ENCODE measurements around the gene ESR1. TPM values are rescaled to one million over a fixed set of nuclear protein-coding genes. Genes with fewer than 3 reads are reported as not detected.
"Not testable (repeated sequence)": the region's sequence is repeated elsewhere in the genome, so short reads cannot be mapped to it uniquely, and the experiment has no call there.

The ESR1 gene
- total RNA-seq, 1 donor from 2014 or later: 0.05 TPM

DNA sequence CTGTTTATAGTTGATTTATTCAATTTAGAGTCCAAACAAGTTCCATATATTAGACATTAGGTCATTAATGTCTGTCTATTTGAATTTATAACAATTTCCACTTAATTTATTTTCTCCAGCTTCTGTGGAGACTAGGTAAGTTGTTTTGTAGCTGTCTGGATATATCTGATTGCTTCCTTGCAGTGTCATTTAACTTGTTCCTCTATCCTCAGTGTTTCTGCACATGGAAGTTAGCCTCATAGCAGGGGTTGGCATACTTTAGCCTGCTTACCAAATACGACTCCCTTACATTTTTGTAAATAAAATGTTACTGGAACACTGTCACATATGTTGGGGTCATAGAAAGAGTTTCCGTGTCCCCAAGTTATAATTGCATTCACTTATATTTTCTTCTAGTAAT is 216.1 kb downstream of the ESR1 start:
- no peak overlapping the region for H3K4me3 Mint-ChIP-seq (ENCODE audit: unreplicated experiment)
- Histone ChIP-seq H3K79me2 (ENCODE audit: insufficient read depth, low read length) (no peaks in the 10 kb centered on the region), H3K4me1 (ENCODE audit: insufficient read depth, low read length) (no peaks in the 10 kb centered on the region), H3K9ac (ENCODE audit: low read length) (no peak overlapping the region), H4K20me1 (ENCODE audit: insufficient read depth, low read length) (no peaks in the 10 kb centered on the region), H3K9me3 (ENCODE audit: insufficient read depth, low read depth, low read length) (no peaks in the 10 kb centered on the region), H3K27me3 (ENCODE audit: insufficient read depth, low read length) (no peaks in the 10 kb centered on the region), H3K36me3 (ENCODE audit: insufficient read depth, low read length) (no peaks in the 10 kb centered on the region), H3K4me3 (ENCODE audit: insufficient read depth, low read depth, low read length) (no peak overlapping the region), H3K27ac (ENCODE audit: low read depth, low read length) (no peak overlapping the region), H3K4me2 (ENCODE audit: low read length) (no peak overlapping the region), H2AFZ (ENCODE audit: low read depth, low read length) (no peak overlapping the region)
- peaks cover 4% of the 10 kb centered on the region for H3K9me3 Mint-ChIP-seq (ENCODE audit: unreplicated experiment)
- no peak for TF ChIP-seq EZH2 (IDR thresholded peaks at IDR 0.05; ENCODE audit: insufficient read depth, low read length)
- no peak for TF ChIP-seq CTCF (IDR thresholded peaks at IDR 0.05; ENCODE audit: insufficient read depth, low read depth, low read length)
- H3K4me1 Mint-ChIP-seq (ENCODE audit: low read depth, unreplicated experiment): no peaks in the 10 kb centered on the region
- no peak overlapping the region for H3K27ac Mint-ChIP-seq (ENCODE audit: unreplicated experiment)
- no peaks in the 10 kb centered on the region for H3K27me3 Mint-ChIP-seq (ENCODE audit: low read depth, unreplicated experiment)
- FAIRE-seq (no peak), DNase-seq (ENCODE audit: low read depth) (no peak)
- H3K36me3 Mint-ChIP-seq (ENCODE audit: low read depth, unreplicated experiment): no peaks in the 10 kb centered on the region

- Mint-ChIP-seq H3K36me3 (ENCODE audit: low read depth, unreplicated experiment) (no peaks in the 10 kb centered on the region), H3K9me3 (ENCODE audit: unreplicated experiment) (peaks cover 11% of the 10 kb centered on the region), H3K27ac (ENCODE audit: unreplicated experiment) (no peak overlapping the region), H3K27me3 (ENCODE audit: low read depth, unreplicated experiment) (peaks cover 2% of the 10 kb centered on the region), H3K4me1 (ENCODE audit: low read depth, unreplicated experiment) (no peaks in the 10 kb centered on the region), H3K4me3 (ENCODE audit: unreplicated experiment) (no peak overlapping the region)
- no peaks in the 10 kb centered on the region for H4K20me1 ChIP-seq (ENCODE audit: insufficient read depth, low read length)
- H2AFZ ChIP-seq (ENCODE audit: low read depth, low read length): no peak overlapping the region
- FAIRE-seq (no peak), DNase-seq (ENCODE audit: low read depth) (no peak)
- H3K9me3 ChIP-seq (ENCODE audit: insufficient read depth, low read depth, low read length): no peaks in the 10 kb centered on the region
- H3K9ac ChIP-seq (ENCODE audit: low read length): no peak overlapping the region
- TF ChIP-seq EZH2 (IDR thresholded peaks at IDR 0.05; ENCODE audit: insufficient read depth, low read length) (no peak), CTCF (IDR thresholded peaks at IDR 0.05; ENCODE audit: insufficient read depth, low read depth, low read length) (no peak)
- H3K79me2 ChIP-seq (ENCODE audit: insufficient read depth, low read length): no peaks in the 10 kb centered on the region
- no peak overlapping the region for H3K4me3 ChIP-seq (ENCODE audit: insufficient read depth, low read depth, low read length)
- no peak overlapping the region for H3K27ac ChIP-seq (ENCODE audit: low read depth, low read length)
- no peaks in the 10 kb centered on the region for H3K4me1 ChIP-seq (ENCODE audit: insufficient read depth, low read length)
- no peaks in the 10 kb centered on the region for H3K27me3 ChIP-seq (ENCODE audit: insufficient read depth, low read length)
- no peak overlapping the region for H3K4me2 ChIP-seq (ENCODE audit: low read length)
- H3K36me3 ChIP-seq (ENCODE audit: insufficient read depth, low read length): no peaks in the 10 kb centered on the region
Observed at GRCh38 chr6:152026291-152026690, 218.8 kb downstream of the ESR1 start.

DNA sequence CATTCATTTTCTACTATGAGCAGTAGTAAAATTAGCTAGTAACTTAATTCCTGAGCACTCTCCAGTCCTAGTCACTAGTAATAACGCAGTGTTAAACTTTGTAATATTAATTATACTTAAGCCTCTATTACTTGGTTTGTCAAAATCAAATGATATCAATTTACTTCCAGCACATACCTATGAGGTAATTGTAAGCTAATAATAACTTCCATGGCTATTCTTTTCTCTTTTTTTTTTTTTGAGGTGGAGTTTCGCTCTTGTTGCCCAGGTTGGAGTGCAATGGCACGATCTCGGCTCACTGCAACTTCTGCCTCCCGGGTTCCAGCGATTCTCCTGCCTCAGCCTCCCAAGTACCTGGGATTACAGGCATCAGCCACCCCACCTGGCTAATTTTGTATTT is 219.3 kb downstream of the ESR1 start:
- H3K27me3 Mint-ChIP-seq (ENCODE audit: low read depth, unreplicated experiment); H3K9me3 ChIP-seq (ENCODE audit: insufficient read depth, low read depth, low read length); H3K4me2 ChIP-seq (ENCODE audit: low read length); DNase-seq (ENCODE audit: low read depth); H3K36me3 Mint-ChIP-seq (ENCODE audit: low read depth, unreplicated experiment); H4K20me1 ChIP-seq (ENCODE audit: insufficient read depth, low read length); H3K79me2 ChIP-seq (ENCODE audit: insufficient read depth, low read length); H3K27ac Mint-ChIP-seq (ENCODE audit: unreplicated experiment); H3K27ac ChIP-seq (ENCODE audit: low read depth, low read length); H3K36me3 ChIP-seq (ENCODE audit: insufficient read depth, low read length); H2AFZ ChIP-seq (ENCODE audit: low read depth, low read length); H3K27me3 ChIP-seq (ENCODE audit: insufficient read depth, low read length); H3K4me1 Mint-ChIP-seq (ENCODE audit: low read depth, unreplicated experiment); H3K4me3 ChIP-seq (ENCODE audit: insufficient read depth, low read depth, low read length); H3K4me3 Mint-ChIP-seq (ENCODE audit: unreplicated experiment); H3K9ac ChIP-seq (ENCODE audit: low read length); H3K4me1 ChIP-seq (ENCODE audit: insufficient read depth, low read length); FAIRE-seq: not testable (repeated sequence)
- H3K9me3 Mint-ChIP-seq (ENCODE audit: unreplicated experiment): peaks cover 11% of the 10 kb centered on the region

GRCh38 chr6:152033765-152034164 is 226.3 kb downstream of the ESR1 start:
- H3K36me3 Mint-ChIP-seq (ENCODE audit: low read depth, unreplicated experiment); DNase-seq (ENCODE audit: low read depth); H3K27me3 Mint-ChIP-seq (ENCODE audit: low read depth, unreplicated experiment); H3K4me1 Mint-ChIP-seq (ENCODE audit: low read depth, unreplicated experiment); H2AFZ ChIP-seq (ENCODE audit: low read depth, low read length); H3K27me3 ChIP-seq (ENCODE audit: insufficient read depth, low read length); H3K4me2 ChIP-seq (ENCODE audit: low read length); H3K27ac ChIP-seq (ENCODE audit: low read depth, low read length); H3K4me3 Mint-ChIP-seq (ENCODE audit: unreplicated experiment); FAIRE-seq; H3K4me1 ChIP-seq (ENCODE audit: insufficient read depth, low read length); H3K4me3 ChIP-seq (ENCODE audit: insufficient read depth, low read depth, low read length); H3K79me2 ChIP-seq (ENCODE audit: insufficient read depth, low read length); H4K20me1 ChIP-seq (ENCODE audit: insufficient read depth, low read length); H3K27ac Mint-ChIP-seq (ENCODE audit: unreplicated experiment); H3K9me3 ChIP-seq (ENCODE audit: insufficient read depth, low read depth, low read length); H3K36me3 ChIP-seq (ENCODE audit: insufficient read depth, low read length); H3K9ac ChIP-seq (ENCODE audit: low read length): not testable (repeated sequence)
- peaks cover 10% of the 10 kb centered on the region for H3K9me3 Mint-ChIP-seq (ENCODE audit: unreplicated experiment)
